EL (cell line): ENCODE data around the gene ZNF408.

Experiments
- DNase-seq: peaks from one replicate; pipeline ENCODE4 v3.0.0-alpha.2; 2016

Gene ZNF408

GRCh38 chr11:46729110-46730027, 28.5 kb downstream of the ZNF408 start:
- DNase-seq: no peak

GRCh38 chr11:46731545-46731944, 30.7 kb downstream of the ZNF408 start:
- DNase-seq: no peak

GRCh38 chr11:46733234-46733633, 32.4 kb downstream of the ZNF408 start:
- no peak for DNase-seq

GRCh38 chr11:46736146-46736545, 35.3 kb downstream of the ZNF408 start:
- no peak for DNase-seq

GRCh38 chr11:46736615-46737014, 35.8 kb downstream of the ZNF408 start:
- no peak for DNase-seq

- no peak for DNase-seq
Observed at GRCh38 chr11:46737699-46738098, 36.9 kb downstream of the ZNF408 start.

- DNase-seq: no peak
Observed at GRCh38 chr11:46738887-46739286, 38.1 kb downstream of the ZNF408 start.

- DNase-seq: no peak
Observed at GRCh38 chr11:46741600-46742484, 41.0 kb downstream of the ZNF408 start.

GRCh38 chr11:46743043-46743442, 42.2 kb downstream of the ZNF408 start:
- no peak for DNase-seq

- DNase-seq: no peak
Observed at GRCh38 chr11:46743693-46744339, 43.0 kb downstream of the ZNF408 start.

- DNase-seq: no peak
Observed at GRCh38 chr11:46745328-46745727, 44.5 kb downstream of the ZNF408 start.

- no peak for DNase-seq
Observed at GRCh38 chr11:46745995-46746394, 45.2 kb downstream of the ZNF408 start.

GRCh38 chr11:46747150-46747549, 46.3 kb downstream of the ZNF408 start:
- no peak for DNase-seq
